Right lobe of liver (tissue), 6 donors: Measurements from ENCODE around the gene TRIM4. TPM values are rescaled to one million over a fixed set of nuclear protein-coding genes. Genes with fewer than 3 reads are reported as not detected.
"Not testable (repeated sequence)": the region's sequence is repeated elsewhere in the genome, so short reads cannot be mapped to it uniquely, and the experiment has no call there.

ENCODE experiments used
- ATAC-seq, 4 donors: fragments of 200-7000 bp; cut with Tn5 transposase; one replicate each; pipeline ENCODE4 v1.9.1; 2020; ENCODE audit warnings: mild to moderate bottlenecking in 4 of 4, moderate library complexity in 4 of 4
- DNase-seq, 3 donors: peaks; one replicate each; pipeline ENCODE4 v3.0.0-alpha.2; 2020
- H3K27ac ChIP-seq, 3 donors: fragments of 200-600 bp; one replicate each; pipeline ENCODE4 v1.8.0; 2022
- H3K27me3 ChIP-seq, 2 donors: fragments of 200-600 bp; one replicate each; pipeline ENCODE4 v1.8.0; 2022
- H3K36me3 ChIP-seq, 4 donors: fragments of 200-600 bp; sonication (generic) in 1 of 4; one replicate each; pipeline versions ENCODE4 v1.5.1 to v1.8.0; 2017 to 2022; ENCODE audit warnings: control low read depth in 1 of 4
- H3K4me1 ChIP-seq, 4 donors: fragments of 200-600 bp; sonication (generic) in 1 of 4; one replicate each; pipeline versions ENCODE4 v1.5.1 to v1.8.0; 2017 to 2022; ENCODE audit warnings: control low read depth in 1 of 4
- H3K4me3 ChIP-seq, 3 donors: fragments of 200-600 bp; one replicate each; pipeline ENCODE4 v1.8.0; 2022
- H3K9me3 ChIP-seq, 4 donors: fragments of 200-600 bp; sonication (generic) in 1 of 4; one replicate each; pipeline versions ENCODE4 v1.5.1 to v1.8.0; 2017 to 2022; ENCODE audit warnings: control low read depth in 1 of 4
- POLR2A ChIP-seq: fragments of 450-650 bp; IDR thresholded peaks from one replicate; pipeline ENCODE4 v1.6.1; 2017; ENCODE audit warnings: antibody characterized with exemption, mild to moderate bottlenecking
- WGBS: methylation state at CpG from one replicate; pipeline ENCODE4 v1.1.6; 2018; ENCODE audit warnings: low coverage, low lambda C conversion rate; ENCODE audit not compliant: insufficient coverage; ENCODE audit errors: missing lambda C conversion rate; 5-methylcytosine and 5-hydroxymethylcytosine counted together
- intact Hi-C, 2 donors: fragments of 100-400 bp; cut with DNase I; formaldehyde crosslinking; loops; one replicate each; pipeline versions ENCODE4 v1.11.2 to v1.14.1; 2022
- total RNA-seq, 6 experiments: library from RNA; depleted of rRNA in 2 of 6; stranded (reverse); fragments of >200 nt in 2 of 6; fragmentation: NEBNext Ultra II Directional in 3 of 6; extraction: Animal tissue kit (Norgen Biotek cat#: 25700) in 3 of 6; gene quantifications; one replicate each; pipeline versions ENCODE4 v1.1.0 to v1.2.4, GENCODE V29; 2016 to 2023
- TF ChIP-seq, protein P1 (sequence below), 4 donors: fragments of 200-600 bp in 3 of 4; fragments of 450-650 bp in 1 of 4; IDR thresholded peaks; one replicate each; pipeline versions ENCODE4 v1.5.1 to v1.8.0; 2016 to 2022; ENCODE audit warnings: antibody characterized with exemption in 4 of 4, mild to moderate bottlenecking in 2 of 4
- donor health status: DM: no; HTN: yes; CAD: no.
- donor health status: DM: no; HTN: no; CAD: no.
- donor health status: DM: no; HTN: no; CAD: no.
- donor health status: DM: no; HTN: yes; CAD: no.
- donor health status: DM: no; HTN: yes; CAD: no.

The TRIM4 gene
- total RNA-seq, 6 experiments from 2014 or later = 13.3 to 22.6 (median 16.3) TPM

DNA sequence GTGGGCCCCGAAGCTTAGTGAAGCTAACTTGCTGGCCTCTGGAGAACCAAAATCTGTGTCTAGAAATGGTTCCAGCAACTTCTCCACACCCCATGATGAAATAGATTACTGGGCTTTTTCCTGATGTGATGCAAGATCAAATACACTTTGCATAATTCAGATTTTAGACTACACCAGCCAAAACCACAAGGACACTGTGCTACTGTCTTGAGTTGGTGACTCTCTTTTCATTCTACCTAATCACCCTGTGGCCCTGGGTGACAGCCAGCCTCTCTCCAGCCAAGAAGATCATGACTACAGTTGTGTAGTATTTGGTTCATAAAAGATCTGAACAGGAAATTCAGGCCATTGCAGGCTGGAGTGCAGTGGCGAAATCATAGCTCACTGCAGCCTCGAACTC is 34.3 kb upstream of the TRIM4 start:
- peak; percentile 65 to 80 (median 71) for DNase-seq
- peak; percentile 72 to 81 (median 78) for ATAC-seq
- Histone ChIP-seq H3K4me3 (no peak overlapping the region), H3K27ac (peak overlapping the region in 2 of 3 donors; percentile 53 to 68), H3K36me3 (no peaks in the 10 kb centered on the region), H3K27me3 (no peaks in the 10 kb centered on the region), H3K4me1 (peaks cover 0 to 18% (median 7%) of the 10 kb centered on the region in 4 donors), H3K9me3 (no peaks in the 10 kb centered on the region)
- TF ChIP-seq POLR2A = no peak
- TF ChIP-seq, protein P1, sequence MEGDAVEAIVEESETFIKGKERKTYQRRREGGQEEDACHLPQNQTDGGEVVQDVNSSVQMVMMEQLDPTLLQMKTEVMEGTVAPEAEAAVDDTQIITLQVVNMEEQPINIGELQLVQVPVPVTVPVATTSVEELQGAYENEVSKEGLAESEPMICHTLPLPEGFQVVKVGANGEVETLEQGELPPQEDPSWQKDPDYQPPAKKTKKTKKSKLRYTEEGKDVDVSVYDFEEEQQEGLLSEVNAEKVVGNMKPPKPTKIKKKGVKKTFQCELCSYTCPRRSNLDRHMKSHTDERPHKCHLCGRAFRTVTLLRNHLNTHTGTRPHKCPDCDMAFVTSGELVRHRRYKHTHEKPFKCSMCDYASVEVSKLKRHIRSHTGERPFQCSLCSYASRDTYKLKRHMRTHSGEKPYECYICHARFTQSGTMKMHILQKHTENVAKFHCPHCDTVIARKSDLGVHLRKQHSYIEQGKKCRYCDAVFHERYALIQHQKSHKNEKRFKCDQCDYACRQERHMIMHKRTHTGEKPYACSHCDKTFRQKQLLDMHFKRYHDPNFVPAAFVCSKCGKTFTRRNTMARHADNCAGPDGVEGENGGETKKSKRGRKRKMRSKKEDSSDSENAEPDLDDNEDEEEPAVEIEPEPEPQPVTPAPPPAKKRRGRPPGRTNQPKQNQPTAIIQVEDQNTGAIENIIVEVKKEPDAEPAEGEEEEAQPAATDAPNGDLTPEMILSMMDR (IDR thresholded peaks at IDR 0.05) = no peak
- WGBS = 33% methylated on average over 3 of the region's 3 CpGs
- intact Hi-C loops = no loop called here

DNA sequence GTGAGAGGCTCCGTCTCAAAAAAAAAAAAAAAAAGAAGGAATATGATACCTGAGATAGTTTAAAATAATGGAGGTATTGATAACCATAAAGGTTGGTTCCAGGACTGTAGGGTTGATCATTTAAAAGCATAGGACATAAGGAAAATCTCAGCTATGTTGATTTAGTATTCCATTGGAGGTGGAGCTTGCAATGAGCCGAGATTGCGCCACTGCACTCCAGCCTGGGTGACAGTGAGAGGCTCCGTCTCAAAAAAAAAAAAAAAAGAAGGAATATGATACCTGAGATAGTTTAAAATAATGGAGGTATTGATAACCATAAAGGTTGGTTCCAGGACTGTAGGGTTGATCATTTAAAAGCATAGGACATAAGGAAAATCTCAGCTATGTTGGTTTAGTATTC is 33.3 kb upstream of the TRIM4 start:
- H3K4me1 ChIP-seq = peaks cover 0 to 18% (median 7%) of the 10 kb centered on the region in 4 donors
- H3K27ac ChIP-seq = peak overlapping the region in 2 of 3 donors; percentile 53 to 68
- H3K27me3 ChIP-seq, H3K36me3 ChIP-seq, intact Hi-C loops, H3K4me3 ChIP-seq, H3K9me3 ChIP-seq, DNase-seq: not testable (repeated sequence)
- 21% methylated on average over 4 of the region's 4 CpGs for WGBS
- peak; percentile 27 to 40 (median 30) for ATAC-seq

DNA sequence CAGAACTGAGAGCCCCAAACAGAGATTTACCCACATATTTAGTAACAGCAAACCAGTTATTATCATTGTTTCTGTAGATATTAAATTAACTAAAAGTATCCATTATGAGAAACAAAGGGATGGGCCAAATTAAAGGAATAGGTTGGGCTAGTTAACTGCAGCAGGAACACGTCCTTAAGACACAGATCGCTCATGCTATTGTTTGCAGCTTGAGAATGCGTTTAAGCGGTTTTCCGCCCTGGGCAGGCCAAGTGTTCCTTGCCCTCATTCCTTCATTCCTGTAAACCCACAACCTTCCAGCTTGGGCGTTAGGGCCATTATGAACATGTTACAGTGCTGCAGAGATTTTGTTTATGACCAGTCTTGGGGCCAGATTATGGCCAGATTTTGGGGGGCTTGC is 31.5 kb upstream of the TRIM4 start:
- H3K4me3 ChIP-seq, H3K27ac ChIP-seq, H3K9me3 ChIP-seq, H3K27me3 ChIP-seq, H3K36me3 ChIP-seq, DNase-seq, ATAC-seq, intact Hi-C loops: not testable (repeated sequence)
- WGBS = 94% methylated on average over 4 of the region's 6 CpGs
- peaks cover 0 to 18% (median 7%) of the 10 kb centered on the region in 4 donors for H3K4me1 ChIP-seq

DNA sequence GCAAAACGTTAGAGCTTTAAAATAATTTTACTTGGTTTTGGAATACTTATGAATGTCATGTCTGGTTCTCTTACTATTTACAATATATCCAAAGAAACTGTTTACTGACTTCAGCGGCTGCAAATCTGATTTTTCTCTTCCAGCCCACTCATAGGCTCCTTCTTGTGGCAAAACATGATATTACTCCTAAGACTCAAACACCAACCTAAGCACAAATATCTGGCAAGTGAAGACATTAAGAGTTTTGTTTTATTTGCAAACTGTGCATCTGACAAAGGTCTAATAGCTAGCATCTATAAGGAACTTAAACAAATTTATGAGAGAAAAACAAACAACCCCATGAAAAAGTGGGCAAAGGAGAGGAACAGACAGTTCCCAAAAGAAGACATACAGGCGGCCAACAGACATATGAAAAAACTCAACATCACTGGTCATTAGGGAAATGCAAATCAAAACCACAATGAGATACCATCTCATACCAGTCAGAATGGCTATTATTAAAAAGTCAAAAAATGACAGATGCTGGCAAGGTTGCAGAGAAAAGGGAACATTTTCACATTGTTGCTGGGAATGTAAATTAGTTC is 30.4 kb upstream of the TRIM4 start:
- 23% methylated on average over 3 of the region's 3 CpGs for WGBS
- Histone ChIP-seq H3K36me3 (no peaks in the 10 kb centered on the region), H3K27ac (no peak overlapping the region), H3K27me3 (no peaks in the 10 kb centered on the region), H3K9me3 (no peaks in the 10 kb centered on the region), H3K4me1 (peaks cover 0 to 15% (median 6%) of the 10 kb centered on the region in 4 donors), H3K4me3 (no peak overlapping the region)
- DNase-seq = no peak
- ATAC-seq = peak in 3 of 4 donors; percentile 24 to 50 (median 25)
- intact Hi-C loops = no loop called here
- no peak for TF ChIP-seq POLR2A
- TF ChIP-seq, protein P1 (IDR thresholded peaks at IDR 0.05) = peak; percentile 46 to 58 (median 51)

DNA sequence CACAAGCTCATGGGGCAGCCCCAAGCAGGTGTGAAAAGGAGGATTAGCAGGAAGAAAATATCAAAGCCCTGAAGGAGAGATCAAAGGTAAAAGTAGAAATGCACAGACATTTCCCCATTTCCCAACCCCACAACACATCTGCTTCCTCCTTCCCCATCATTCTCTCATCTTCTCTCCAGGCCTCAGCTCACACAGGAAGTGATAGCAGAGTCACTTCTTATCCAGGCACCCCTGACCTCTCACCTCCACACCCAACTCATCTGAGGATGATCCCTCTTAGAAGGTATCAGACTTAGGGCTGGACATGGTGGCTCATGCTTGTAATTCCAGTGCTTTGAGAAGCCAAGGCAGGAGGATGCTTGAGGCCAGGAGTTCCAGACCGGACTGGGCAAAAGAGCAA is 28.3 kb upstream of the TRIM4 start:
- H3K27me3 ChIP-seq = no peaks in the 10 kb centered on the region
- DNase-seq (no peak), ATAC-seq (no peak)
- 43% methylated on average over 1 of the region's 1 CpG for WGBS
- intact Hi-C loops = no loop called here
- H3K36me3 ChIP-seq = no peaks in the 10 kb centered on the region
- no peaks in the 10 kb centered on the region for H3K4me1 ChIP-seq
- TF ChIP-seq, protein P1 (IDR thresholded peaks at IDR 0.05) = no peak
- TF ChIP-seq POLR2A = no peak
- no peaks in the 10 kb centered on the region for H3K9me3 ChIP-seq
- H3K27ac ChIP-seq = no peak overlapping the region
- no peak overlapping the region for H3K4me3 ChIP-seq
